Muscle of back (tissue), 13 donors: Measurements from ENCODE around the gene ZHX3. TPM values are rescaled to one million over a fixed set of nuclear protein-coding genes. Genes with fewer than 3 reads are reported as not detected.
A peak's percentile ranks its signal among the peaks of the same experiment; 100 is the strongest.

ENCODE experiments used
- DNase-seq, 3 donors: peaks; one replicate each; pipeline versions ENCODE4 v3.0.0 to v3.0.0-alpha.2; 2013
- long read RNA-seq, 9 donors: transcript quantifications; one replicate each; lab custom pipeline, GENCODE V29; 2026
- polyA plus RNA-seq, 10 donors: library from polyadenylated mRNA; unstranded; fragments of 120-200 nt; gene quantifications; one replicate each; pipeline ENCODE4 v1.2.1, GENCODE V29; 2013; ENCODE audit not compliant: insufficient read length in 10 of 10

ZHX3 gene, protein sequence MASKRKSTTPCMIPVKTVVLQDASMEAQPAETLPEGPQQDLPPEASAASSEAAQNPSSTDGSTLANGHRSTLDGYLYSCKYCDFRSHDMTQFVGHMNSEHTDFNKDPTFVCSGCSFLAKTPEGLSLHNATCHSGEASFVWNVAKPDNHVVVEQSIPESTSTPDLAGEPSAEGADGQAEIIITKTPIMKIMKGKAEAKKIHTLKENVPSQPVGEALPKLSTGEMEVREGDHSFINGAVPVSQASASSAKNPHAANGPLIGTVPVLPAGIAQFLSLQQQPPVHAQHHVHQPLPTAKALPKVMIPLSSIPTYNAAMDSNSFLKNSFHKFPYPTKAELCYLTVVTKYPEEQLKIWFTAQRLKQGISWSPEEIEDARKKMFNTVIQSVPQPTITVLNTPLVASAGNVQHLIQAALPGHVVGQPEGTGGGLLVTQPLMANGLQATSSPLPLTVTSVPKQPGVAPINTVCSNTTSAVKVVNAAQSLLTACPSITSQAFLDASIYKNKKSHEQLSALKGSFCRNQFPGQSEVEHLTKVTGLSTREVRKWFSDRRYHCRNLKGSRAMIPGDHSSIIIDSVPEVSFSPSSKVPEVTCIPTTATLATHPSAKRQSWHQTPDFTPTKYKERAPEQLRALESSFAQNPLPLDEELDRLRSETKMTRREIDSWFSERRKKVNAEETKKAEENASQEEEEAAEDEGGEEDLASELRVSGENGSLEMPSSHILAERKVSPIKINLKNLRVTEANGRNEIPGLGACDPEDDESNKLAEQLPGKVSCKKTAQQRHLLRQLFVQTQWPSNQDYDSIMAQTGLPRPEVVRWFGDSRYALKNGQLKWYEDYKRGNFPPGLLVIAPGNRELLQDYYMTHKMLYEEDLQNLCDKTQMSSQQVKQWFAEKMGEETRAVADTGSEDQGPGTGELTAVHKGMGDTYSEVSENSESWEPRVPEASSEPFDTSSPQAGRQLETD
- 10 to 100 TPM in 5 of 10 donors, 1 to 10 TPM in 5; 8.4 to 13.6 (median 10.1) TPM for polyA plus RNA-seq
- long read RNA-seq, donor 1: 0 reads
- long read RNA-seq, donor 2, partial matches to known transcripts: 0 of 1 reads
- long read RNA-seq, donor 2, other reads (novel, unspliced or antisense): 0 of 1 reads
- long read RNA-seq, donor 3: 0 reads
- long read RNA-seq, donor 4, full-length matches to known transcripts: 3 of 3 reads
- long read RNA-seq, donor 4, partial matches to known transcripts: 0 of 3 reads
- long read RNA-seq, donor 4, other reads (novel, unspliced or antisense): 0 of 3 reads
- long read RNA-seq, donor 5, partial matches to known transcripts: 0 of 1 reads
- long read RNA-seq, donor 5, other reads (novel, unspliced or antisense): 0 of 1 reads
- long read RNA-seq, donor 6, partial matches to known transcripts: 0 of 3 reads
- long read RNA-seq, donor 6, other reads (novel, unspliced or antisense): 0 of 3 reads
- long read RNA-seq, donor 7, partial matches to known transcripts: 0 of 2 reads
- long read RNA-seq, donor 7, other reads (novel, unspliced or antisense): 0 of 2 reads
- long read RNA-seq, donor 8: 0 reads
- long read RNA-seq, donor 9: 0 reads

DNA sequence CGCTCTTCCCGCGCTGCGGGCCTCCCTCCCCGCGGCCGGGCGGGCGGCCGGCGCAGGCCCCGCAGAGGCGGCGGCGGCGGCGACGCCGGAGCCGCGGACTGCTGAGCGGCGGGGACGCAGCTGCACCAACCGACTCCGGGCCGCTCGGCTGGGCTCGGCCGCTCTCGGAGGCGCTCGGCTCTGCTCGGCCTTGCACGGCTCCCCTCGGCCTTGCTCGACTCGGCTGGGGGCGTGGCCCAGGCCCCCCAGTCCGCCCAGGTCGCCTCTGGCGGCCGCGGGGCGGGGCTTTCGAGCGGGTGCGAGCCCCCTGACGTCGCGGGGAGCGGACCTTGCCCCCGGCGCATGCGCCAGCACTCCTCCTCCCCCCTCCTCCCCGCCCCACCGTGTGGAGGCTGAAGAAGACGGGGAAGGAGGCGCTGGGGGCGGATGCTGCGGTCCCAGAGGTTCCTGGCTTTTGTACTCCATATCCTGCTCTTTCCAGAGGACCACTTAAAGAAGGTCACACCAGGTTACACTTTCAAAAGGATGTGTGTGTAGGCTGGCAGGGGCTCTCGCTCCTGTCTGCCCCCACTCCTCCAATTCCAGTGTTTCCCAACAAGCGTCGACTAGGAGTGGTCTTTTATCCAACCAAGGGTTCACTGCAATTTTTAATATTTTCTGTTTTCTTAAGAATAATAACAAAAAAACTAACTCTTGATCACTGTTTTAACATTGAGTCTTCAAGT lies at the start of gene ZHX3:
ZHX3 (minus strand) TSS at position 186 of the 725 bp plus-strand sequence. CDS start 112,815 bp downstream, outside the sequence.
- DNase-seq: peak; percentile 98 to 99 (median 98)

DNA sequence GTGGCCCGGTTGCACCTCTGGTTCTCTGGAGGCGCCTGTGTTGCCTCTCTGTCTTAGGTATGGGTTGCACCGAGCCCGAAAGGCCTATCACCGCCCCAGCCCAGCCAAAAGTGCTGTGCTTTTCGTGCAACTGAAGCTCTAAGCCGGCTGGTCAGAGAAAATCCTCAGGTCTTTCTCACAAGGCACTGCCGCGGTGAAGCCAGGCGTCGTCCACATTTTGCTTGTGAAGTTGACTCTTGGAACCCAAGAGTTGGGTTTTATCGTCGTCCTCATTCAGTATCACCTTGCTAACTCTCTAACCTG lies 49.8 kb upstream of the ZHX3 start:
- DNase-seq: peak in 1 of 3 donors; percentile 34

DNA sequence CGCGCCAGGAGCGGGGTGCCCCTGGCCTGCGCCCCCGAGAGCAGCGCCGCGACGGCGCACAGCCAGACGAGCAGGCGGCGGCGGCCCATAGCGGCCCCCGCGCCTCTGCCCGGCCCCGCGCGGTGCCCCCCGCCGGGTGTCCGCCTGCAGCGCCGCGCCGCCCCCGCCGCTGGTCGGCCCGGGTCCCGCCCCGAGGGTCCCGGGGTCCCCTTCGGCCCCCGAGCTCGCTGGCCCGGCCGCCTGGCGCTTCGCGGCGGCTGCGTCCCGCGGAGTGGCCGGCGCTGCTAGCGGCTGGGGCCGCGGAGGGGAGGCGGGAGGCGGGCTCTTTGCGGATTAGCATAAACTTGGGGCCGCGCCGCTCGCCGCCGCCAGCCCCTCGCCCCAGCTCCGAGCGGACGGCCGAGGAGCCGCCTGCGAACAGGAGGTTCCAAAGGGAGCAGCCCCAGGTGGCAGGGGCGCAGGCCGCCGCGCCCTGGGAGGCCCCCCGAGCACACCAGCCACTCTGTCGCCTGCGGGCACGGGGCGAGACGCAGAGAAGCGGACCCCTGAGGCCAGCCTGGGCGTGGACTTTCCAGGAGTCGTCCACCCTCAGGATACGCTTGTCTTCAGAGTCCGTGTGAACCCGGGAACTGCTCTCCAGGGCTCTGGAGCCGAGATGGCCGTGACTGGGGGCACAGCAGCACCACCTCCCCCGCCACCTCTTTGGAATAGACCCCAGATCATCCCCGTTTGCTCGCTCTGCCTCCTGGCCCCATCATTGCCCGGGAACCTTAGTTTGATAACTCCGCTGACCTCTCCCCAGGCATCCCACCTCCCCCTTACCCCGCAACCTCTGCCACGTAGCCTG lies 49.2 kb upstream of the ZHX3 start, which contains the start of gene EMILIN3:
EMILIN3 (minus strand) TSS at position 273 of the 847 bp plus-strand sequence; CDS start at position 89, 184 bp downstream.
- peak in 2 of 3 donors; percentile 51 to 83 for DNase-seq

DNA sequence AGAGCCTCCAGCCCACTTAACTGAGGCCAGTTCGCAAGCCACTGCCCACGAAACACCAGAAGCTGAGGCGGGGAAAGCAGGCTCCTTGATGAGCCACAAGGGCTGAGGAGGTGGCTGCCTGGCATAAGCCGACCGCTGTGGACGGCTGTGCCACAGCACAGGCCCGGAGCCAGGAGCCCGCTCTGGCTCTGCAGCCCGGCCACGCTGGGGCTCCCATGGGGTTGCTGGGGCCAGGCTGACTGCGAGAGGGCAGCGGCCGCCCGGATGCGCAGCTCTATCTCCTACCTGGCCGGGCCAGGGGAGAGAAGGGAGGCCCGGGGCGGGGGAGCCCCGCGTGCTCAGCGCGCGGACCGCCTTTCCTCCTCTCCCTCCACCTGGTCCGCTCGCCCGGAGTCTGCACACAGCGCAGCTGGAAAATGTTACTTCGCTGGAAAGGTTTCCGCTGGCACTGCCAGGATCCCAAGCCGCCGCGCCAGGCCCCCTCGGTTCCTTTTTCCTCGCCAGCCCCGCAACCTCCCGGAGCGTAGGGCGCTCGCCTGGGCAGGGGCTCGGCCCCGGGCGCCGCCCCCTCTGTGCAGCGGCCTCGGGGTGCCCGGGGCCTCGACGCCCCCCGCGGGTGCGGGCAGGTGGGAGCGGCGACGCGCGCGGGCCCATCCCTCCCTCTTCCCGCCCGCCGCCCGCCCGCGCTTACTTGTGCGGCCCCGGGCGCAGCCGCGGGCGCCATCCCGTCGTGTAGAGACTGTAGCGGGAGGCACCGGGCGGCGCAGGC lies 48.4 kb upstream of the ZHX3 start:
- DNase-seq: peak in 2 of 3 donors; percentile 55 to 75

DNA sequence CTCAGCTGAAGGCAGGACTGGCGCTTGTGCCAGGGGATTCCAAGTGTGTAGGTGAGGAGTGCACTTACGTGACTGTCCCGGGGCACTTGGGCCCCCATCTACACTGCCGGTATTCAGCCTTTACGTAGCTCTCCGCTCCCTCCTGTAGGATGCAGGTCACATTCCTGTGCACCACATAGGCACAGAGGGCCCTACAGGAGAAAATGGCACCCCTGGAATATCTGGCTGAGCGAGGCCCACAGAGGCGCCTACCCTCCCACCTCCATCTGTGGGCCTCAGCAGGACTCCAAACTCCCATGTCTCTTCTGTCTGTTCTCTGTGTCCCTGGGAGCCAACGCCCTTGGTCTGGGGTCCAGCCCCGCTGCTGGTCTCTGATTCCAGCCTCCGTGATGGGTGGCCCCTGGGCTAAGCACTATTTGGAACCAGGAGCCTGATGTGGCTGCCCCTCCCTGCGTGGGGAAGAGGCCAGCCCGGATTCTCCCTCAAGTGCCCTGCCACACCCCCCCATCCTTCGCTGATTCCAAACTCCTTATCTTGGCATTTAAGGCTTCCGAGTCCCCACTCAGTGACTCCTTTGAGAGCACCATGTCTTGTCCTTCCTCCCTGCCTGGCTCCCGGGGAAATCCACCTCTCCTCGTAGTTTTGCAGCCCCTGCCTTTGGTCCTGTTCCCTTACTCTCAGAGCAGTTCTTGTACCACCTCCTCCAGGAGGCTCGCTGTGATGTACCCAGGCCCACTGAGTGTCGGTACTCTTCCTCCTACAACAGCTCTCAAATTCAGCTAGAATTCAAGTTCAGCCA lies 47.6 kb upstream of the ZHX3 start:
- DNase-seq: no peak

DNA sequence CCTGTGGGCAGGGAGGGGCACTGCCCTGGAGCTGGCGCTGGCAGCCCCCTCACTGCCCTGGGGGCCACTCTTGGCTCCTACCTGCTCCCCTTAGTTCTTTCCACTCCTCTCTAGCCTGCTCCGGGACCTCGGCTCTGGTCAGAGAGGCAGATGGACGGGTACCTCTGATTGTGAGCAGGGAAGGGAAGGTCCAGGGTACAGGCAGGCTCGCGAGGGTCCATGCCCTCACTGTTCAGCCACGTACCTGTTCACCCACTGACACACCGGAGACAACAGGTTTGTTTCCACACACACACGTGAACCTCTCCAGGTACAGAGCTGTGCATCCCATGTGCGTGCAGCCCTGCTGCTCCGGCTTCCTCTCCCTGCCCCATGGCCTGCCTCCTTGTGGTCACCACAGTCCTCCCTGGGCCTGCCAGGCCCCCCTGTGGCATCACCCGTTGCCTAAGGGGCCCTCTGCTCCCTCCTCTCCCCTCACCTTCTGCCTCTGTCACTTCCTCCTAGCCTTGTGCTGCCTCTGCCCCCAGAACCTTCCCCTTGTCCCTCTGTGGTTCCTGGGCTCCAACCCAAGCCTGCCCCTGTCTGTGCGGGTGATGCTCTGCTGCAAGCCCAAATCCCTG lies 46.8 kb upstream of the ZHX3 start:
- no peak for DNase-seq

DNA sequence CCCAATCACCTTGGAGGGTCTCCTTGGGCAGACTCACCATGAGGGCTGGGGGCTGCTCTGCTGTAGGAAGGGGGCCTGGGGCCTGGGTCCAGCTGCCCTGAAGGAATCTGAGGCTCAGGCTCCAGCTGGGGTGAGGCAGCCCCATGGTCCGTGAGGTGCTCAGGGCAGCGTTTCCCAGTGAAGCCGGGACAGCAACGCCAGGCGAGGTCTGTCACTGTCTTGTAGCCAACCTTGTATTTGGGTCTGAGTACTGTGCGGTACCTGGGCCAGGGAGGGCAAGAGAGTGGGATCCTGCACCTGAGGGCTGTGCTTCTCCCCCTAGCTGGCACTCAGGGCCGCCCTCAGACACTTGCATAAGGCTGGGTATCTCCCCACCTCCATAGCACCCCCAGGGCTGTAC lies 46.1 kb upstream of the ZHX3 start:
- no peak for DNase-seq

DNA sequence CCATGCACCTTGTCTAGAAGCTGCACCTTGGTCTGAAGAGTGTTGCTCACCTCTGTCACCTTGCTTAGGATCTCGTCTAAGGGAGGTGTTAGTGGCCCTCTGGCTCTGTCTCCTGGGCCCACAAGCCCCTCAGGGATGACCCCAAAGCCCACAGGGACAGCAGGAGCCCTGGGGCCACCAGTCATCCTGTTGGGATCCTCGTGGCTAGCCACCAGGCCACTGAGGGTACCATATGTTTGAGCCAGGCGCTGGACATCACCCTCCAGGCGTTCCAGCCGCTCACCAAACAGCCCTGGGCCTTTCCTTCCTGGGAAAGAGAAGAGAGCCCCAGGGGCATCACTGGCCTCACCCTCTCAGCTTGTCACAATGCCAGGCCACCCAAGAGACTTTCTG lies 45.2 kb upstream of the ZHX3 start:
- DNase-seq: no peak

DNA sequence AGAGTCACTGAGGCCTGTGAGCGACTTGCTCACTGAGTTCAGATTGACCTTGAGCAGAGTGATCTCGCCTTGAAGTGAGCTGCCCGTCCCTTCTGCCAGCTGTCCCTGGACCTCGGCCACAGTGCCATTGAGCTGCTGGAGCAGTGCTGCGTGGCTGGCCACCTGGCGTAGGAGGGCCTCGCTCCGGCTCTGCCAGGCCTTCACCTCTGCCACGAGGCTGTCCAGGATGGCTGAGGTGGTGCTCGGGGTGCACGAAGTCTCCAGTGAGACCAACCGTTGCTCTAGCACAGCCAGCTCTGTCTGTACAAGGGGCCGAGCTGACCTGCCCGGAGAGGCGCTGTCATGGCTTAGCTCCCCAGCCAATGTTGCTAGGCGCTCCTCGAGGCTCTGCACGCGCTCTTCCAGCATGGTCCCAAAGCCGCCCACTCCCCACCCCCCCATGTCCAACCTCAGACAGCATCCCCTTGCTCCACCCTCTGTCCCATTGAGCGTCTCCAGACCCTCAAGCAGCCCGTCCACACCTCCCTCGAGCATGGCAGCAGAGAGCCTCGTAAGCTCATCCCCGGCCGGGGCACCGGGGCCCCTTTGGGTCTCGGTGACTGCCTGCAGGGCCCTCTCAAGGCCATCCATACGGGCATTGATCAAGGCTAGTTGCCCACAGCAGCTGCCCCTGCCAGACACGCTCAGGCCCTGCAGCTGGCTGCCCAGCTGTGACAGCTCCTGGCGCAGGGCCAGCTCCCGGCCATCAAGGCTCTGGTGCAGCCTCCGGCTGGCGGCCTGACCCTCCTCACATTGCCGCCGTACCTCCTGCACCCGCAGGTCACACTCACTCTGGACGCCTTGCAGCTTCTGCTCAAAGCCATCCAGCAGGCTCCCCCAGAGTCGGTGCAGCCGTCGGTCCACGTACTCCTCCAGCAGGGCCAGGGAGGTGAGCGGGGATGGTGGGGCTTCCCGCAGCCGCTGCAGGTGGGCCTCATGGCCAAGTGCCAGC lies 44.5 kb upstream of the ZHX3 start:
- no peak for DNase-seq

DNA sequence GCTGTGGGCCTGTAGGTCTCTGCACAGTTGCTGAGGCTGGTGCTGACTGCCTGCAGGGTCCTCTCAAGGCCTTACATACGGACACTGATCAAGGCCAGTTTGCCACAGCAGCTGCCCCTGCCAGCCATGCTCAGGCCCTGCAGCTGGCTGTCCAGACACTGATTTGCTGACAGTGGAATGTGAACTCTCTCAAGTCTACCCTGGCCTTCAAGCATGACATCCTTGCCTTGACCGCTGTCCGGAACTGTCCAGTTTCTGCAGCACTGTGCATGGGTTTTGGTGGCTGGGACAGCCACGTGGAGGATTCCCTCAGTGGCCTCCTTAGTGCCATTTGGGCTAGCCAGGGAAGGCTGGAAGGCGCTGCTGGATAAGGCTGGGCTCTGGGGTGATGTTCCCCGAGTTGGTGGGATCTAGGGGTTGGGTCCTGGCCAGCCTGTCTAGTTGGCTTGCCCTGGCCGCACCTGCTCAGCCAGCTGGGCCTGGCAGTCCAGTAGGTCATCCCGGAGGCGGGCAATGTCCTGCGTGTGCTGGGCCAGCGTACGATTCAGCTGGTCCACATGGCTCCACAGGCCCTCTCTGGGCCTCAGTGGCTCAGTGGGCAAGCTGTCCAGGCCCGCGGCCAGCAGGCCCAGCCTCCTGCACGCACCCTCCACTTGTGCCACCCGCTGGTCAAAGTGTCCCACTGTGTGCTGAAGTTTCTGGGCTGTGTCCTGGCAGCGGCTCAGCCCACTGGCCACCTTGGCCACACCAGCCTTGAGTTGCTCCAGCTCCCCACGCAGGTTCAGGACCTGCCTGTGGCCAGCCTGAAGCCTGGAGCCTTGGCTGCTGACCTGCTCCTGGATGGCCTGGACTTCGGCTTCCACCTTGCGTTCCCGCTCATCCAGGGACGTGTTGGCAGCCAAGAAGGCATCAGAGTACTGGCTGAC lies 43.6 kb upstream of the ZHX3 start:
- peak in 1 of 3 donors; percentile 66 for DNase-seq

DNA sequence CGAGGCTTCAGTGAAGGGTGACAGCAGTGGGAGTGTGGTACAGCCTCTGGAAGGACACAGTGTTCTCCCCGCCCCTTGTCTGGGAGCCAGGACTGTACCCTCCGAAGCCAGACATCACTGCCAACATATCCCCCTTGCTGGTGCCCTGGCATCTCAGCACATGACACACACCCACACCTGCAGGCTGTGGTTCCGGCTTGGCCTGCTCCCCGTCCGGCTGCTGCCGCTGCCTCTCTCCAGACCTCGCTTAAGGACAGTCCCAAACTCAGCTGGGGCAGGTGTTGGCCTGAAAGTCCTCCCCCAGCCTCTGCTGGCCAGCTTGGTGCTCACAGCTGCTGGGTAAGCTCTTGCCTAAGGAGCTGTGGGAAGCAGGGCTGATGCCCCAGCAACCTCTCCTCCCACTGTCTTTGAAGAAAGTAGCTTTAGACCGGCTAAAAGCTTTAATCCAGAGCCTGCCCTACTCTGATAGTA lies 42.0 kb upstream of the ZHX3 start:
- DNase-seq: no peak

DNA sequence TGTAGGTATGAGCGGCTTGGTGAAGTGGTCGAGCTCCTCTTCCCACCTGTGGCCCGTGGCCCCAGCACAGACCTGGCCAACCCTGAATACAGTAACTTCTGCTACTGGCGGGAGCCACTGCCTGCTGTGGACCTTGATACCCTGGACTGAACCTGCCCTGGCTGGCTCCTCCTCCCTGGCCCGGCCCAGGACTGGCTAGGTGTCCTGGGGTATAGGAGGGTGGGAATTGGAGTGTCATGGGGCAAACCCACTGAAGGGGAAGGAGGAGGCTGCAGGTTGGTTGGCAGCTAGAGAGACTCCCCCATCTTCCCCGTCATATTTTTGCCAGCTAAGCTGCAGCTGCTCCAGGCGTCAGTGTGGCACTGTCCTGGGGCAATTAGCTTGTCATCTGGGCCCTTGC lies 41.2 kb upstream of the ZHX3 start:
- DNase-seq: no peak

DNA sequence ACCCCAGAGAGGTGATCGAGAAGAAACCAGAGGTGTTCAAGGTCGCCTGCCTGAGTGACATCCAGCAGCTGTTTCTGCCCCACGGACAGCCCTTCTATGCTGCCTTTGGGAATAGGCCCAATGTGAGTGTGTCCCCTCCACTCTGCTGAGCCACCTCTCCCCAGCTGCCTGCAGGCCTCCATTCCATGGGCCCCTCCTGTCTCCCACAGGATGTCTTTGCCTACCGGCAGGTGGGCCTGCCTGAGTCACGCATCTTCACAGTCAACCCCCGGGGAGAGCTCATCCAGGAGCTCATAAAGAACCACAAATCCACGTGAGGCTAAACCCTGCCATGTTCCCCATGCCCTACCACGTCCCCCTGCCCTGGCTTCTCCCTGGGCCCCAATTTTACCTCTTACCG lies 40.7 kb upstream of the ZHX3 start:
- DNase-seq: no peak

DNA sequence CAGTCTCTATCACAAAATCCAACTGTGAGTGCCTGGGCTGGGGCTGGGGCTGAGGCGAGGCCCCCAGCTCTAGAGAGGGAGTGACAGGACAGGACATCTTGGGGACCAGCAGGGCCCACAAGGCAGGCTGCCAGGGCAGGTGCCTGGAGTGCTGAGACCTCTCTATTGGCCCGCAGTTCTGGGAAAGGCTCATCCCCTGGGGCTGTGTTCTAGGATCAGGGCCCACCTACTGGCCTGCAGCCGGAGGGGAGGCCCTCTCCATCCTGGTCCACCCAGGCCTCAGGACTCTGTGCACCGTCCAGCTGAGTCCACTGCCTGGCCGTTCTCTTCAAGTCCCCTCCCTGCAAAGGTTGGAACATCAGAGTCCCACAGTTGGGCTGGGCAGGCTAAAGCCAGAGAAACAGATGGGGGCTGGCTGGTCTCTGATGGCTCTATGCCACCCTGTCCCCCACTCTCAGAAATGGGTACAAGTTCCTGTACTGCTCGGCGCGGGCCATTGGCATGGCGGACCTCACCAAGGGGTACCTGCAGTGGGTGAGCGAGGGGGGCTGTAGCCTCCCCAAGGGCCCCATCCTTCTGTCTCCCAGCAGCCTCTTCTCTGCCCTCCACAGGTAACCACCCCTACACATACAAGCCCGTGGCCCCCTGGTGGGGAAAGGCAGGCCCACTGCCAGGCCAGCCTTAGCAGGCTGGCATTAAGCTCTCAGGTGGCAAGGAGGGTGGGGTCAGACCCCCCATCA lies 40.1 kb upstream of the ZHX3 start:
- DNase-seq: no peak
